HG02840 (cell line): ENCODE data around the gene RHPN2.

Experiments
- ATAC-seq: cut with Tn5 transposase; IDR thresholded peaks from one replicate; pipeline ENCODE4 v1.9.1; 2021; ENCODE audit warnings: mild to moderate bottlenecking, moderate library complexity, moderate number of reproducible peaks; ENCODE audit not compliant: unreplicated experiment, low FRiP score

RHPN2 gene

GRCh38 chr19:33064792-33065550 lies at the start of gene RHPN2:
RHPN2 (minus strand) TSS chr19:33064888; CDS start chr19:33064852, 36 bp downstream.
- ATAC-seq = no peak

GRCh38 chr19:33114312-33114711 lies 49.6 kb upstream of the RHPN2 start:
- ATAC-seq = no peak

- no peak for ATAC-seq
These were observed 46.9 kb upstream of the RHPN2 start for GRCh38 chr19:33111587-33111986.

GRCh38 chr19:33110137-33110910 lies 45.6 kb upstream of the RHPN2 start:
- no peak for ATAC-seq

GRCh38 chr19:33108161-33108560 lies 43.5 kb upstream of the RHPN2 start:
- ATAC-seq = no peak

- ATAC-seq = no peak
These were observed 38.2 kb upstream of the RHPN2 start for GRCh38 chr19:33102893-33103292.

GRCh38 chr19:33100894-33101644 lies 36.4 kb upstream of the RHPN2 start:
- no peak for ATAC-seq

- ATAC-seq = no peak
These were observed 33.4 kb upstream of the RHPN2 start for GRCh38 chr19:33098055-33098534.

GRCh38 chr19:33096005-33096404 lies 31.3 kb upstream of the RHPN2 start:
- no peak for ATAC-seq

GRCh38 chr19:33094436-33095067 lies 29.9 kb upstream of the RHPN2 start:
- ATAC-seq = no peak

- ATAC-seq = no peak
These were observed 28.9 kb upstream of the RHPN2 start for GRCh38 chr19:33093420-33094210.

GRCh38 chr19:33090179-33090578 lies 25.5 kb upstream of the RHPN2 start:
- ATAC-seq = no peak

- ATAC-seq = no peak
These were observed 24.3 kb upstream of the RHPN2 start for GRCh38 chr19:33089010-33089409.

GRCh38 chr19:33086955-33087354 lies 22.3 kb upstream of the RHPN2 start:
- ATAC-seq = no peak

GRCh38 chr19:33085570-33086128 lies 21.0 kb upstream of the RHPN2 start:
- no peak for ATAC-seq

GRCh38 chr19:33080761-33081681 lies 16.3 kb upstream of the RHPN2 start, which contains the start of gene GPATCH1:
GPATCH1 (plus strand) TSS chr19:33081181; CDS start chr19:33081194, 13 bp downstream.
- peak; percentile 84 for ATAC-seq

- no peak for ATAC-seq
These were observed 10.8 kb upstream of the RHPN2 start for GRCh38 chr19:33075519-33075918.

- ATAC-seq = no peak
These were observed 7.2 kb upstream of the RHPN2 start for GRCh38 chr19:33071887-33072286.
